ENCODE measurements around the gene SASH1.

The SASH1 gene

DNA sequence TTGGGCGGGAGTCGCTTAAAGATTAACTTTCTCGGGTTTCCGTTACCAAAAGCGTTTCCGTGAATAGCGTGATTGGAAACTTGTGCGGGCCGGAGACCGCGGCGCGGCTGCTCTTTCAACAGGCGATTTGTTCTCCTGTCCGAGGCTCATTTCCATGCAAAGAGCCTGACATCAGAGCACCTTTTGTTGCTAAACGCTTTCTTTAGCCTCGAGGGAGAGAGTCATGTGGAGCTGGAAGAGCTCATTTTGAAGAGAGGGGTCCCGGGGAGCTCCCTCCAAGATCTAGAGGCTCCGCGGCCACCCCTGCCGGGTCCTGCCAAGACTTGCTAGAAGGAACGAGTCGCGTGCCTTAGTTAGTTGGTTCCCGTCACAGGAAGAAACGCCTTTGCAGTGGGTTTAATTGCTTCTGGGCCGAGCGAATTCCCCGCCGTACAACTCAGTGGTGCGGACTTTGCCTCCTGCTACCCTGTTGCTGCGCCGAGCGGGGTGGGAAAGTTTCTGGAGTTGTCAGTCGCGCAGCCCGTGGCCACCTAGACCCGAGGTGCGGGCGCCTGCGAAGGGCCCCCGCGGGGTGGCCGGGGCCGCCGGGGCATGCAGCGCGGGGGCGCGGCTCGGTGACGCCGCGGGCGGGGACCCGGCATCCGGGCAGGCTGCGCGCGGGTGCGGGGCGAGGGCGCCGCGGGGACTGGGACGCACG, at the start of gene SASH1:
Gene SASH1, plus strand, starts transcription at position 489 of the 697 bp plus-strand sequence. CDS start 230 bp downstream, outside the sequence.
- no peak for DNase-seq

GRCh38 chr6:148293181-148293995, 49.2 kb upstream of the SASH1 start:
- DNase-seq = no peak

GRCh38 chr6:148294059-148294458, 48.6 kb upstream of the SASH1 start:
- no peak for DNase-seq

DNA sequence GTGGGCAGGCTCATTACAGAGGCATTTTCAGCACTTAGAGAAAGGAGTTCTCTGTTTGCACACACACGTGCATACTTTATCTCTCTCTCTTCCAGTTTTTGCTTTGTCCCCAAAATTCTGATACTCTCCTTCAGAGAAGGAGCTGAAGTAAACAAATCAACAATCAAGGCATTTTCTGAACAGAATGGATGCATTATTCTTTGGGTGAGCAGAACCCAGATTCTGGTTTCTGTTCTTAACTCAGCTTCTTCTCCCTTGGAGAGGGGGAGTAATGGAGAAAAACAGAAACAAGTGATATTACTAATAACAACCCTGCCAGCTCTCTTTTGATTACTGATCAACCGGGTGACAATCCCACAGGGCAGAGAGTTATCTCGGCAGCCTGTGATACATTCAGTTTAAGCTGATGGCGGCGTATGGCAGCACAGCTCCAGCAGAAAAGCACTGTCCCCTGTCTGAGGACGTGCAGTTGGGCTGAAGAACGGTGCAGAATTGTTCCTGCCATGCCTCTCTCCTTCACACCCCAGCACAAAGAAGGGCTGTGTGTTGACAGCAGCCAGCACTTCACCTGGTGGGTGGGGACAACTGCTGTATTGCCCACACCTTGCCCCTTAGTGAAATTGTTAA, 47.3 kb upstream of the SASH1 start:
- DNase-seq = no peak

DNA sequence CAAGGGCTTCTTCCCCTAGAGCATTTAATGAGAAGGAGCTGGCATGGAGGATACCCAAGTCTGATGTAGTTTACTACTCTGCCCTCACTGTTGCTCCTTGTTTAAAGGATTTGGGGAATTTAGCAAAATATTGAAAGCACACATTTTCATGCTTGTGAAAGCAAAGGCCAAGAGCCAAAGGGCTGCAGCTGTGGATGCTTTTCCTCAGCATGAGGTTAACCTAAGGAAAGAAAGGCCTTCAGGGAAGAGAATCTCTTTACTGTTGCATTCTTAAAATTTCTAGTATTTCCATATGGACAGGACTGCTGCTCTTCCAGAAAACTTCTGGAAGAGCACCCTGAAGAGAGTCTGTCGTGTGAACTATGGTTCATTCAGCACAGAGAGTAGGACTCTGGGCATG, 45.9 kb upstream of the SASH1 start:
- no peak for DNase-seq

DNA sequence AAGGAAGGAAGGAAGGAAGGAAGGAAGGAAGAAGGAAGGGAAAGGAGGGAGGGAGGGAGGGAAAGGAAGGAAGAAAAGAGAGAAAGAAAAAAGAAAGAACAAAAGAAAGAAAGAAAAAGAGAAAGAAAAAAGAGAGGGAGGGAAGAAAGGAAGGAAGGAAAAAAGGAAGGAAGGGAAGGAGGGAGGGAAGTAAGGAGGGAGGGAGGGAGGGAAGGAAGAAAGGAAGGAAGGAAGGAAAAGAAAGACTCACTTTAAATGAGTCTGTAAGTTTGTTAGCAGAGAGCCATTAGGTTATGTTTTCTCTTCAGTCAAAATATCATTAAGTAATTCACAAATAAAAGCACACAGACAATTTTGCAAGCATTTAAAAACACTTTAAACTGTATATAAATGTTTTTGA, 44.0 kb upstream of the SASH1 start:
- no peak for DNase-seq

DNA sequence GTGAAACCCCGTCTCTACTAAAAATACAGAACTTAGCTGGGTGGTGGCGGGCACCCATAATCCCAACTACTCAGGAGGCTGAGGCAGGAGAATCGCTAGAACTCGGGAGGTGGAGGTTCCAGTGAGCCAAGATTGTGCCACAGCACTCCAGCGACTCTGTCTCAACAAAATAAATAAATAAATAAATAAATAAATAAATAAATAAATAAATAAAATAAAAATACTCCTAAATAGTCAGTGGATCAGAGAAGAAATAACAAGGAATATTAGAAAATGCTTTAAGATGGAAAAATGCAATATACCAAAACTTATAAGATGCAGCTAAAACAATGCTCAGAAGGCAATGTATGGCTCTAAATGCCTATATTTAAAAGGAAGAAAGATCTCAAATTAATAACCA, 39.0 kb upstream of the SASH1 start:
- no peak for DNase-seq

DNA sequence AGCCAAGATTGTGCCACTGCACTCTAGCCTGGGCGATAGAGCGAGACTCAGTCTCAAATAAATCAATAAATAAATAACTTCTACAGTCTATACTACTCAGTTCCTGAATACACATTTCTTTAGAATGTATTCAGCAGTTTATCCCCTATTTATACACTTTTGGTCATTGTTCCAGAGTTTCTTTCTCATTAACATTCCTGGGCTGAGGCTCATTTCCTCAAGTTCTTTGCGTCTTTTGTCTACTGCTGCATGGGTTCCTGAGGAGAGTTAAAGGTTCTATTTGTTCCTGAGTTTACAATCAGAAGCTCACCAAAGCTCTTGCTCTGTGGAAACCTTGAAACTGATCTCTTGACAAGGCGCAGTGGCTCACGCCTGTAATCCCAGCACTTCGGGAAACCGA, 37.7 kb upstream of the SASH1 start:
- DNase-seq = no peak

DNA sequence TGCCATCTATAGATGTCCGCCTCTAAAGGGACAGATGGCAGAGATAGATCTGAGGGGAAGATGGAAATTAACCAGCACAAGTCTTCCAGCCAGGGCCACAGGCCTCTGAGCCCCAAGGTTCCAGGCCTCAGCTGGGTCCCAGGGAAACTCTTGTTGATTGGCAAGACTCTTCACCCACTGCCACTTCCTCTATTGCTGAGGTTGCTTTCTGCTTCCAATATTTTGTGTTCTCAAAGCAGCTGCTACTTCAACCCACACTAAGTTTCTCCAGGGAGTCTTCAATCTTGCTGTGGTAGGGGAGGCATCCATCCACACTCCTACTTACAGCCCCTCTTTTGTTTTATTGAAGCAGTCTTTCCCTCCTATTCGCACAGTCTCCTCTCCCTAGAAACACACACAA, 36.4 kb upstream of the SASH1 start:
- DNase-seq = no peak

- no peak for DNase-seq
Measured at GRCh38 chr6:148307405-148307804, 35.2 kb upstream of the SASH1 start.

DNA sequence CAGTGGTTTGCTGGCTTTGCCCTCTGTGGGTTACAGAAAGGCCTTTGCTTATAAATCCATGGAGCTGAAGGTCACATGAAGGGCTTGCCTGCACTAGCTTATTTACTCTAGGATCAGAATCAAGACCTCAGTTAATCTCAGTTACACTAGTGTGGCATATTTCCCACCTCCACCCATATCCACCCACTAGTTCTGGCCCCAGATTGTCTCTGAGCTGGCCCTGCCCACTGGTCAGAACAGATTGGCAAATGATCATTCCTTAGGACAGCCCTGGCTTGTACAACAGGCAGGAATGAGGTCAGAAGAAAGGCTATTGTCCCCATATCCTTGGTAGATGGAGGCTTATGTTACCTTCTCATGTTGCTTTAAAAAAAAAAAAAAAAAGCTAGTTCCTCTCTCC, 33.3 kb upstream of the SASH1 start:
- no peak for DNase-seq

GRCh38 chr6:148311966-148312669, 30.5 kb upstream of the SASH1 start:
- no peak for DNase-seq

GRCh38 chr6:148313488-148313887, 29.1 kb upstream of the SASH1 start:
- DNase-seq = no peak

- DNase-seq = no peak
Measured at GRCh38 chr6:148316308-148316707, 26.3 kb upstream of the SASH1 start.

GRCh38 chr6:148317051-148317450, 25.6 kb upstream of the SASH1 start:
- DNase-seq = no peak

GRCh38 chr6:148317739-148318138, 24.9 kb upstream of the SASH1 start:
- no peak for DNase-seq

- DNase-seq = no peak
Measured at GRCh38 chr6:148322704-148323103, 19.9 kb upstream of the SASH1 start.

GRCh38 chr6:148323344-148323743, 19.3 kb upstream of the SASH1 start:
- no peak for DNase-seq

- DNase-seq = no peak
Measured at GRCh38 chr6:148324297-148324985, 18.2 kb upstream of the SASH1 start.

DNA sequence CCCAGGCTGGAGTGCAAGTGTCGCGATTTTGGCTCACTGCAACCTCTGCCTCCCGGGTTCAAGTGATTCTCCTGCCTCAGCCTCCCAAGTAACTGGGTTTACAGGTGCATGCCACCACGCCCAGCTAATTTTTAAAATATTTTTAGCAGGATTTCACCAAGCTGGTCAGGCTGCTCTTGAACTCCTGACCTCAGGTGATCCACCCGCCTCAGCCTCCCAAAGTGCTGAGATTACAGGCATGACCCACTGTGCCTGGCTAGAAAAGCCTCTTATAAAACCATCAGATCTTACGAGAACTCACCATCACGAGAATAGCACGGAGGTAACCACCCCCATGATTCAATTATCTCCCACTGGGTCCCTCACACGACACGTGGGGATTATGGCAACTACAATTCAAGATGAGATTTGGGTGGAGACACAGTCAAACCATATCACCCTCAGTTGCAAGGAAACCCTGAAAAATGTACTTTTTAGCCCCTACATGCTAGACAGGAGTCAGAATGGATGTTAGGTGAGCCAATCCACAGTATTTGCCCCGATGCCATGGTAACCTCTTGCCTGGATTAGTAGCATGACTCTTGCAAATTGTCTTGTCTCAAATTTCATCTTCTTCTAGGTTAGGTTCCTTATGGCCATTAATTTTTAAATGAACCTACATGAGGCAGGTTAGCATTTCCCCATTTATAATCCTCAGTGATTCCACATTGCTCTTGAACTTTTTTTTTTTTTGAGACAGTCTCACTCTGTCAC, 17.1 kb upstream of the SASH1 start:
- no peak for DNase-seq

GRCh38 chr6:148328876-148329555, 13.6 kb upstream of the SASH1 start:
- no peak for DNase-seq
